AG09319 (cell line): ENCODE results near the gene PNLIPRP1.
A peak's percentile ranks its signal among the peaks of the same experiment; 100 is the strongest.

Source experiments
- DNase-seq: peaks from one replicate; pipeline ENCODE4 v3.0.0-alpha.2; 2010; ENCODE audit warnings: low read depth; ENCODE audit errors: extremely low read depth
- CTCF ChIP-seq: IDR thresholded peaks from 2 replicates; pipeline ENCODE4 v1.5.1; 2011; ENCODE audit warnings: low read depth, mild to moderate bottlenecking, inconsistent platforms, low read length, moderate library complexity

PNLIPRP1 gene

DNA sequence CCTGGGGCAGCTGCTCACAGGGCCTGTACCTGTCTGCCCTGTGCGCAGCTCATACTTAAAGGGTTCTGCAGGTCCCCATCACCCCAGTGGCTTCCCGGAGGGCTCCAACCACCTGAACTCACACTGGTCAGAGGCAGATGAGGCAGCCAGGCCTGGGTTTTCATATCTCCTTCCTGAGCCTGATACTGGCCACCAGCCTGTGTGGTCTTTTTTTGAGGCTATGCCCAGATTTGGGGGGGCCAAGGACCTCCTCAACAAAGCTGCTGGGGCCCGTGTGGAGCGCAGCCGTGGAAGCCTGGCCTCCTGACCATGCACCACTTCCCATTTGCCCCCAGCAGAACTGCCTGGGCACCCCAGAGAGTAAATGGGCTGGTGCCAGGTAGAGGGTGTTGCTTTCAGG lies 55.7 kb downstream of the PNLIPRP1 start:
- TF ChIP-seq CTCF, result no peak
- DNase-seq, result no peak

DNA sequence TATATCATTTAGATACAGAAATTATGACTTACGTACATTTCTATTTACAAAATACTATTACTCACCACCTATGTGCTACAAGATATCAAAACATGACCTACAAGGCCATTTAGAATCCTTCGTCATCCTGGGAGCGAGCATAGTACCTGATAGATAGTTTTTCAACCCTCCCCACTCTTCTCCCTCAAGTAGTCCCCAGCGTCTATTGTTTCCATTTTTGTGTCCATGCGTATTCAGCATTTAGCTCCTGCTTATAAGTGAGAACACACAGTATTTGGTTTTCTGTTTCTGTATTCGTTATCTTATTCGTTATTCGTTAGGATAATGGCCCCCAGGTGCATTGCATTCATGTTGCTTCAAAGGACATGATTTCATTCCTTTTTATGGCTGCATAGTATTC lies 58.1 kb downstream of the PNLIPRP1 start:
- TF ChIP-seq CTCF, result no peak
- no peak for DNase-seq

DNA sequence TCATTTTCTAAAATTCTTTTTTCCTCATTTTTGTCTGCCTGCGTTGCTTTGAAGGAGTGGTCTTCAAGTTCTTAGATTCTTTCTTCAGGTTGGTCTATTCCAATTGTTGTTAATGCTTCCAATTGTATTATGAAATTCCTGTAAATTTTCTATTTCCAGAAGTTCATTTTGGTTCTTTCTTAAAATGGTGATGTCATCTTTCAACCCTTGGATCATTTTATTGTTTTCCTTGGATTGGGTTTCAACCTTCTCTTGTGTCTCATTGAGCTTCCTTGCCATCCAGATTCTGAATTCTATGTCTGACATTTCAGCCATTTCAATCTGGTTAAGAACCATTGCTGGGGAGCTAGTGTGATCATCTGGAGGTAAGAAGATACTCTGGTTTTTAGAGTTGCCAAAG lies 63.1 kb downstream of the PNLIPRP1 start:
- TF ChIP-seq CTCF, result no peak
- no peak for DNase-seq

DNA sequence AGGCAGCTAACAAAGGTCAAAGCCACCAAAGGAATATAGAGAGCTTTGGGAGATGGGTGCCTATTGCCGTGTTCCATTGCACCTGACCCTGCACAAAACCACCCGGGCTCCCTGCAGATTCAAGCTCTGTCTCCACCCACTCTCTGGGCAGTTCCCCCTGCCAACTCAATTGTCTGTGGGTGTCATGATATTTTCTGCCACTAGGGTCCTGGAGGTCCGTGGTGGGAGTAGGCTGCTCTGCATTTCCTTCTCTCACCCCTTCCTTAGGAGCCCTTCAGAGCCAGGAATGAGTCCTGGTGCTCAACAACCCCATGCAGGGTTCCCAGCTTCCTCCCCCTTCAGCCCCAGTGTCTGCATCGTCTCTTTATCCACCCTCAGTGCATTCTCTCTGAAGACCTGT lies 64.1 kb downstream of the PNLIPRP1 start:
- peak; percentile 6 for TF ChIP-seq CTCF

GRCh38 chr10:116655568-116655967 lies 64.8 kb downstream of the PNLIPRP1 start:
- no peak for DNase-seq
- no peak for TF ChIP-seq CTCF

More for the DNA sequence above, 64.1 kb downstream of the PNLIPRP1 start:
- no peak for DNase-seq

DNA sequence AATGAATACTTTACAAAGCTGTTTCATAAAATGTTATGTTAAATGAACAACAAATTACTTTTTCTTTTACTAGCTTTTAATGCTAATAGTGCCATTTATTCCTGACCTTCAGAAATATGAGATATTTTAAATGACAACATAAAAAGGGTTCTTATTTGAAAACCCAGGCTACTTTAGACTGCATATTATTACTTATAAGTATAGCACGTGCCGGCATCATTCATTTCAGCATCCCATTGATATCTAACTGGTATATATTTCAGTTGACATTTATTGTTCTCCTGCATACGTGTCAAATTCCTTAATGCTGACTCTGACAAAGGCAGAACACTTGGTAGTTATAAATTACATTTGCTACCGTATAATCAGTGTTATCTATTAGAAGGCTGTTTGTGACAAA lies 65.3 kb downstream of the PNLIPRP1 start:
- no peak for DNase-seq
- TF ChIP-seq CTCF, result no peak

GRCh38 chr10:116657863-116658551 lies 67.2 kb downstream of the PNLIPRP1 start:
- no peak for TF ChIP-seq CTCF
- no peak for DNase-seq
